HEK293 (cell line): ENCODE data around the gene FAM219B.

Source experiments
- CTCF ChIA-PET: fragments of 350-600 bp; formaldehyde crosslinking; extraction: SDS; loops from one replicate; lab custom pipeline; 2021; ENCODE audit warnings: antibody characterized with exemption; lab: Yijun Ruan, JAX
- POLR2A ChIA-PET: fragments of 300-600 bp; formaldehyde crosslinking; extraction: SDS; loops from one replicate; lab custom pipeline; 2020; ENCODE audit warnings: antibody characterized with exemption, inconsistent platforms; lab: Yijun Ruan, JAX
- H3K27ac ChIP-seq: fragments of 200-500 bp; sonication (Bioruptor generic); 2 replicates; pipeline ENCODE4 v1.5.1; 2014; ENCODE audit warnings: low read depth, low read length, control low read depth, inconsistent platforms; ENCODE audit errors: extremely low read depth
- H3K36me3 ChIP-seq, 2 experiments: fragments of 200-500 bp in 1 of 2; sonication (Bioruptor generic) in 1 of 2; 1 replicate in 1 of 2; 2 replicates in 1 of 2; pipeline ENCODE4 v1.5.1; 2014 to 2017; ENCODE audit warnings: inconsistent platforms in 2 of 2, low read length in 2 of 2; ENCODE audit not compliant: control insufficient read depth in 2 of 2, insufficient read depth in 1 of 2
- H3K4me1 ChIP-seq: fragments of 200-500 bp; sonication (Bioruptor generic); 2 replicates; pipeline ENCODE4 v1.5.1; 2014; ENCODE audit warnings: mild to moderate bottlenecking, low read length, inconsistent platforms; ENCODE audit not compliant: control insufficient read depth, insufficient read depth
- H3K4me3 ChIP-seq: 2 replicates; pipeline ENCODE4 v1.5.1; 2011; ENCODE audit warnings: low read depth, mild to moderate bottlenecking, control low read depth, low read length, moderate library complexity
- H3K9me3 ChIP-seq: fragments of 200-500 bp; sonication (Bioruptor generic); 2 replicates; pipeline ENCODE4 v1.5.1; 2014; ENCODE audit warnings: low read depth, low read length, inconsistent platforms; ENCODE audit not compliant: control insufficient read depth, insufficient read depth
- HOXA7 ChIP-seq: sonication (generic); formaldehyde crosslinking; IDR thresholded peaks from 2 replicates; pipeline ENCODE4 v1.8.1; 2022; ENCODE audit warnings: missing genetic modification reagents, borderline replicate concordance
- IKZF3 ChIP-seq: fragments of 450-650 bp; IDR thresholded peaks from 2 replicates; pipeline ENCODE4 v1.5.0; 2018; ENCODE audit warnings: missing biosample characterization, mild to moderate bottlenecking, missing genetic modification characterization, moderate library complexity
- KLF7 ChIP-seq: fragments of 450-650 bp; formaldehyde crosslinking; IDR thresholded peaks from 2 replicates; pipeline ENCODE4 v1.5.1; 2016; ENCODE audit warnings: missing biosample characterization, missing genetic modification characterization, borderline replicate concordance
- SETDB1 ChIP-seq: IDR thresholded peaks from one replicate; pipeline ENCODE4 v1.6.1; 2017; ENCODE audit warnings: mild to moderate bottlenecking, low read length, moderate library complexity, mixed read lengths; ENCODE audit not compliant: insufficient read length
- SP2 ChIP-seq: fragments of 450-650 bp; formaldehyde crosslinking; IDR thresholded peaks from 2 replicates; pipeline ENCODE4 v1.5.1; 2016; ENCODE audit warnings: missing biosample characterization, missing genetic modification characterization
- SP7 ChIP-seq: fragments of 450-650 bp; formaldehyde crosslinking; IDR thresholded peaks from 2 replicates; pipeline ENCODE4 v1.5.1; 2016; ENCODE audit warnings: missing biosample characterization, missing genetic modification characterization
- TSHZ1 ChIP-seq: fragments of 450-650 bp; formaldehyde crosslinking; IDR thresholded peaks from 2 replicates; pipeline ENCODE4 v1.5.1; 2016; ENCODE audit warnings: missing biosample characterization, missing genetic modification characterization, borderline replicate concordance
- ZIC2 ChIP-seq: fragments of 450-650 bp; formaldehyde crosslinking; IDR thresholded peaks from 2 replicates; pipeline ENCODE4 v1.5.1; 2016; ENCODE audit warnings: missing biosample characterization, missing genetic modification characterization
- ZNF274 ChIP-seq, 2 experiments: fragments of 200-500 bp in 1 of 2; fragments of 450-650 bp in 1 of 2; sonication (Bioruptor generic) in 1 of 2; formaldehyde crosslinking in 1 of 2; IDR thresholded peaks; 2 replicates each; pipeline versions ENCODE4 v1.5.1 to v1.6.1; 2014 to 2016; ENCODE audit warnings: borderline replicate concordance in 1 of 2, inconsistent platforms in 1 of 2, low read length in 1 of 2, missing biosample characterization in 1 of 2, missing genetic modification characterization in 1 of 2
- ZNF366 ChIP-seq: fragments of 450-650 bp; formaldehyde crosslinking; conservative IDR thresholded peaks from 2 replicates; pipeline ENCODE4 v1.5.1; 2016; ENCODE audit warnings: missing biosample characterization, missing genetic modification characterization
- ZNF398 ChIP-seq: fragments of 450-650 bp; formaldehyde crosslinking; IDR thresholded peaks from 2 replicates; pipeline ENCODE4 v1.5.1; 2017; ENCODE audit warnings: missing biosample characterization, missing genetic modification characterization
- ZNF433 ChIP-seq: fragments of 450-650 bp; formaldehyde crosslinking; IDR thresholded peaks from 2 replicates; pipeline ENCODE4 v1.5.1; 2016; ENCODE audit warnings: missing biosample characterization, missing genetic modification characterization, low read depth
- ZNF501 ChIP-seq: fragments of 450-650 bp; formaldehyde crosslinking; IDR thresholded peaks from 2 replicates; pipeline ENCODE4 v1.5.1; 2016; ENCODE audit warnings: missing biosample characterization, missing genetic modification characterization
- ZNF530 ChIP-seq: fragments of 450-650 bp; formaldehyde crosslinking; IDR thresholded peaks from 2 replicates; pipeline ENCODE4 v1.5.1; 2016; ENCODE audit warnings: low read depth, missing biosample characterization, missing genetic modification characterization
- ZNF585B ChIP-seq: fragments of 450-650 bp; formaldehyde crosslinking; IDR thresholded peaks from 2 replicates; pipeline ENCODE4 v1.5.1; 2016; ENCODE audit warnings: missing biosample characterization, missing genetic modification characterization
- ZNF610 ChIP-seq: fragments of 450-650 bp; formaldehyde crosslinking; IDR thresholded peaks from 2 replicates; pipeline ENCODE4 v1.5.1; 2016; ENCODE audit warnings: missing biosample characterization, missing genetic modification characterization, borderline replicate concordance
- ZNF624 ChIP-seq: fragments of 450-650 bp; formaldehyde crosslinking; IDR thresholded peaks from 2 replicates; pipeline ENCODE4 v1.5.1; 2017; ENCODE audit warnings: missing biosample characterization, missing genetic modification characterization
- ZNF658 ChIP-seq: fragments of 450-650 bp; formaldehyde crosslinking; IDR thresholded peaks from 2 replicates; pipeline ENCODE4; 2016; ENCODE audit warnings: missing biosample characterization, missing genetic modification characterization
- ZNF76 ChIP-seq: fragments of 450-650 bp; formaldehyde crosslinking; IDR thresholded peaks from 2 replicates; pipeline ENCODE4; 2016; ENCODE audit warnings: low read depth, missing biosample characterization, missing genetic modification characterization, borderline replicate concordance
- ZNF785 ChIP-seq: fragments of 450-650 bp; formaldehyde crosslinking; IDR thresholded peaks from 2 replicates; pipeline ENCODE4 v1.5.1; 2016; ENCODE audit warnings: missing biosample characterization, missing genetic modification characterization
- TF ChIP-seq, protein P1 (sequence below): fragments of 450-650 bp; formaldehyde crosslinking; IDR thresholded peaks from 2 replicates; pipeline ENCODE4 v1.5.1; 2017; ENCODE audit warnings: missing biosample characterization, missing genetic modification characterization
- TF ChIP-seq, protein P2 (sequence below): fragments of 450-650 bp; formaldehyde crosslinking; IDR thresholded peaks from 2 replicates; pipeline ENCODE4 v1.5.1; 2016; ENCODE audit warnings: missing biosample characterization, missing genetic modification characterization

FAM219B gene

GRCh38 chr15:74928771-74929198, 22.1 kb upstream of the FAM219B start:
- ChIA-PET CTCF (no interaction called here), POLR2A (no interaction called here)
- Histone ChIP-seq H3K9me3 (no peaks in the 10 kb centered on the region), H3K36me3 (peaks cover 55 to 75% of the 10 kb centered on the region in 2 experiments), H3K27ac (peak overlapping the region; percentile 17; the same call in 1 of the 2 replicates), H3K4me1 (peaks cover 2% of the 10 kb centered on the region; the same call in 1 of the 2 replicates), H3K4me3 (no peak overlapping the region)
- TF ChIP-seq TSHZ1 (no peak), ZNF530 (tag by site-specific recombination) (no peak)

GRCh38 chr15:74924525-74924924, 17.9 kb upstream of the FAM219B start:
- no peak overlapping the region for H3K4me3 ChIP-seq
- no peaks in the 10 kb centered on the region for H3K9me3 ChIP-seq
- TF ChIP-seq SP7 (tag by site-specific recombination) (peak; percentile 60), IKZF3 (tag by site-specific recombination) (no peak), ZNF610 (tag by site-specific recombination) (no peak)
- TF ChIP-seq, protein P1, sequence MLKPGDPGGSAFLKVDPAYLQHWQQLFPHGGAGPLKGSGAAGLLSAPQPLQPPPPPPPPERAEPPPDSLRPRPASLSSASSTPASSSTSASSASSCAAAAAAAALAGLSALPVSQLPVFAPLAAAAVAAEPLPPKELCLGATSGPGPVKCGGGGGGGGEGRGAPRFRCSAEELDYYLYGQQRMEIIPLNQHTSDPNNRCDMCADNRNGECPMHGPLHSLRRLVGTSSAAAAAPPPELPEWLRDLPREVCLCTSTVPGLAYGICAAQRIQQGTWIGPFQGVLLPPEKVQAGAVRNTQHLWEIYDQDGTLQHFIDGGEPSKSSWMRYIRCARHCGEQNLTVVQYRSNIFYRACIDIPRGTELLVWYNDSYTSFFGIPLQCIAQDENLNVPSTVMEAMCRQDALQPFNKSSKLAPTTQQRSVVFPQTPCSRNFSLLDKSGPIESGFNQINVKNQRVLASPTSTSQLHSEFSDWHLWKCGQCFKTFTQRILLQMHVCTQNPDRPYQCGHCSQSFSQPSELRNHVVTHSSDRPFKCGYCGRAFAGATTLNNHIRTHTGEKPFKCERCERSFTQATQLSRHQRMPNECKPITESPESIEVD (tag by site-specific recombination) = peak; percentile 61; the same call in 1 of the 2 replicates
- no peak overlapping the region for H3K27ac ChIP-seq
- H3K4me1 ChIP-seq = no peaks in the 10 kb centered on the region
- ChIA-PET CTCF (interaction anchor here (1.3 to 2.5 kb wide), 2 partner anchors 23 to 153 kb away, joined by 5 to 6 read pairs; no protein-coding TSS in a partner anchor), POLR2A (interaction anchor here (1.3 to 1.6 kb wide), 2 partner anchors 27 to 32 kb away, joined by 3 read pairs; partner anchors contain the start of gene RPP25)
- peaks cover 84 to 91% of the 10 kb centered on the region in 2 experiments for H3K36me3 ChIP-seq

- Histone ChIP-seq H3K4me3 (no peak overlapping the region), H3K9me3 (no peaks in the 10 kb centered on the region), H3K4me1 (no peaks in the 10 kb centered on the region), H3K27ac (no peak overlapping the region), H3K36me3 (peaks cover 85 to 93% of the 10 kb centered on the region in 2 experiments)
- ChIA-PET POLR2A (interaction anchor here (2.0 kb wide), 1 partner anchor 14 kb away, joined by 10 read pairs; the partner anchor contains the start of gene FAM219B), CTCF (interaction anchor here (0.6 to 2.3 kb wide), 6 partner anchors 10 to 131 kb away, joined by 3 to 14 read pairs (median 5); no protein-coding TSS in a partner anchor)
- no peak for TF ChIP-seq ZNF274 (IDR thresholded peaks at IDR 0.05; ENCODE audit: low read length)
- TF ChIP-seq ZNF274 (tag by site-specific recombination; IDR thresholded peaks at IDR 0.05; ENCODE audit: borderline replicate concordance) = no peak
- no peak for TF ChIP-seq ZNF398 (tag by site-specific recombination)
- TF ChIP-seq HOXA7 (CRISPR knock-in tag) = no peak
- TF ChIP-seq, protein P2, sequence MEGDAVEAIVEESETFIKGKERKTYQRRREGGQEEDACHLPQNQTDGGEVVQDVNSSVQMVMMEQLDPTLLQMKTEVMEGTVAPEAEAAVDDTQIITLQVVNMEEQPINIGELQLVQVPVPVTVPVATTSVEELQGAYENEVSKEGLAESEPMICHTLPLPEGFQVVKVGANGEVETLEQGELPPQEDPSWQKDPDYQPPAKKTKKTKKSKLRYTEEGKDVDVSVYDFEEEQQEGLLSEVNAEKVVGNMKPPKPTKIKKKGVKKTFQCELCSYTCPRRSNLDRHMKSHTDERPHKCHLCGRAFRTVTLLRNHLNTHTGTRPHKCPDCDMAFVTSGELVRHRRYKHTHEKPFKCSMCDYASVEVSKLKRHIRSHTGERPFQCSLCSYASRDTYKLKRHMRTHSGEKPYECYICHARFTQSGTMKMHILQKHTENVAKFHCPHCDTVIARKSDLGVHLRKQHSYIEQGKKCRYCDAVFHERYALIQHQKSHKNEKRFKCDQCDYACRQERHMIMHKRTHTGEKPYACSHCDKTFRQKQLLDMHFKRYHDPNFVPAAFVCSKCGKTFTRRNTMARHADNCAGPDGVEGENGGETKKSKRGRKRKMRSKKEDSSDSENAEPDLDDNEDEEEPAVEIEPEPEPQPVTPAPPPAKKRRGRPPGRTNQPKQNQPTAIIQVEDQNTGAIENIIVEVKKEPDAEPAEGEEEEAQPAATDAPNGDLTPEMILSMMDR (tag by site-specific recombination) = no peak
- no peak for TF ChIP-seq ZNF624
- TF ChIP-seq ZNF366 = no peak
- no peak for TF ChIP-seq ZNF585B (tag by site-specific recombination)
- no peak for TF ChIP-seq ZIC2 (tag by site-specific recombination)
- TF ChIP-seq ZNF501 (tag by site-specific recombination) = no peak
- TF ChIP-seq SETDB1 = no peak
- no peak for TF ChIP-seq ZNF76
- TF ChIP-seq SP2 (tag by site-specific recombination) = no peak
- TF ChIP-seq KLF7 = no peak
- TF ChIP-seq ZNF433 = no peak
- TF ChIP-seq ZNF658 = no peak
- no peak for TF ChIP-seq ZNF785 (tag by site-specific recombination)
- TF ChIP-seq, all 188 proteins: peak for 0
Measured at GRCh38 chr15:74920456-74920855, 13.8 kb upstream of the FAM219B start.
